ENCODE measurements around the gene NTN1.

DNA sequence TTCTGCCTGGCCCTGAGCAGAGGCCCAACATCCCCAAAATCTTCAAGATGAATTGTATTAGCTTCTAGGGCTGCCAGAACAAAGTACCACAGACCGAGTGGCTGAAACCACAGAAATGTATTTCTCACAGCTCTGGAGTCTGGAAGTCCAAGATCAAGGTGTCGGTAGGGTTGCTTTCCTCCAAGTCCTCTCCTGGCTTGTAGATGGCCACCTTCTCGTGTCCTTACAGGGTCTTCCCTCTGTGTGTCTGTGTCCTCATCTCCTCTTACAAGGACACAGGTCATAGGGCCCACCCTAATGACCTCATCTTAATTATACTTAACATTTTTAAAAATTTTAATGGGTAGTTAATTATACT lies 215.7 kb downstream of the NTN1 start:
- TF ChIP-seq GATA2 (IDR thresholded peaks at IDR 0.05; ENCODE audit: low read depth, low read length): no peak
- no peak for TF ChIP-seq GATA3 (IDR thresholded peaks at IDR 0.05; ENCODE audit: low read depth, low read length)
